GM10248 (cell line): ENCODE data around the gene FAU.

Source experiments
- CTCF ChIA-PET: fragments of 300-600 bp; sonication (Branson Sonifier 250); formaldehyde crosslinking; extraction: SDS; loops from one replicate; lab custom pipeline; 2021; ENCODE audit warnings: antibody characterized with exemption; lab: Yijun Ruan, JAX
- POLR2A ChIA-PET: fragments of 350-650 bp; sonication (Branson Sonifier 250); formaldehyde crosslinking; extraction: SDS; loops from one replicate; lab custom pipeline; 2020; ENCODE audit warnings: antibody characterized with exemption; lab: Yijun Ruan, JAX
- DNase-seq: peaks from one replicate; pipeline ENCODE4 v3.0.0; 2012; ENCODE audit errors: extremely low spot score
- TF ChIP-seq, protein P1 (sequence below): IDR thresholded peaks from 2 replicates; pipeline ENCODE4 v1.5.1; 2012; ENCODE audit warnings: mild to moderate bottlenecking, low read depth; ENCODE audit errors: extremely low read depth, missing control alignments, control extremely low read depth

The FAU gene

DNA sequence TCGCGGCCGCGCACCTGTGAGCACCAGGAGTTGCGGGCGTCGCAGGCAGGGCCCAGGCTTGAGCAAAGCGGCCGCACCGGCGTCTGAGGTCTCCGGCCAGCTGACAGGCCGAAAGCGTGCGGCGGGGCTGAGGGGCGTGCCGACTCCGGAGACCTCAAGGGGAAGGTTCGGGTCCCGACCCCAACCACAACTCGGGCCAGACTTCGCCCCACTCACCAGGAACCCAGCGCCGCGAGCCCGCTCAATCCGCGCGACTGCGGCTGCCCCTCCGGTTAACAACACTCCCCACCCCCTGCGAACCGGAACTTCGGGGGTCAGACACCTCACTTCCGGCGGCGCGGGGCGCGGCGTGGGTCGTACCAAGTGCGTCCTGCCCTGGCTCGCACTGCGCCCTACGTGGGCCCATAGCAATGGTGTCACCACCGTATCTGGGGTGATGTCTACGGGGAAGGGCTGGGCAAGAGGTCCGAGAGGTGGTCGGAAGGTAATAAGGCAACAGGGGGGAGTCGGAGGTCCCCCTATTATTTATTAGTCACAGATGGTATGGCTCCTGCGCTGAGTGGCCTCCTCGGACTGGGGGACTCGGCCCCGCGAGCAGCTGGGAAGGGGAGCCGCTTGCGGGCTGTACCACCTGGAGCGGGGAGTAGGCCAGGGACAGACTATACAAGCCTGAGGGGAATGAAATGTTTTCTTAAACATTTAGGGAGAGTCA, 12.5 kb upstream of the FAU start, which contains the start of gene SYVN1:
TSS of gene SYVN1 (minus strand) at position 280 of the 712 bp plus-strand sequence. CDS start 918 bp downstream, outside the sequence.
- ChIA-PET POLR2A (interaction anchor here (0.6 to 2.9 kb wide), 5 partner anchors 8 to 275 kb away, joined by 3 to 10 read pairs (median 3); partner anchors contain the start of genes FAU and MRPL49), CTCF (interaction anchor here (1.0 to 4.6 kb wide), 12 partner anchors 9 to 195 kb away, joined by 3 to 22 read pairs (median 5); partner anchors contain the start of genes CAPN1, FAU, MRPL49 and TM7SF2)
- TF ChIP-seq, protein P1, sequence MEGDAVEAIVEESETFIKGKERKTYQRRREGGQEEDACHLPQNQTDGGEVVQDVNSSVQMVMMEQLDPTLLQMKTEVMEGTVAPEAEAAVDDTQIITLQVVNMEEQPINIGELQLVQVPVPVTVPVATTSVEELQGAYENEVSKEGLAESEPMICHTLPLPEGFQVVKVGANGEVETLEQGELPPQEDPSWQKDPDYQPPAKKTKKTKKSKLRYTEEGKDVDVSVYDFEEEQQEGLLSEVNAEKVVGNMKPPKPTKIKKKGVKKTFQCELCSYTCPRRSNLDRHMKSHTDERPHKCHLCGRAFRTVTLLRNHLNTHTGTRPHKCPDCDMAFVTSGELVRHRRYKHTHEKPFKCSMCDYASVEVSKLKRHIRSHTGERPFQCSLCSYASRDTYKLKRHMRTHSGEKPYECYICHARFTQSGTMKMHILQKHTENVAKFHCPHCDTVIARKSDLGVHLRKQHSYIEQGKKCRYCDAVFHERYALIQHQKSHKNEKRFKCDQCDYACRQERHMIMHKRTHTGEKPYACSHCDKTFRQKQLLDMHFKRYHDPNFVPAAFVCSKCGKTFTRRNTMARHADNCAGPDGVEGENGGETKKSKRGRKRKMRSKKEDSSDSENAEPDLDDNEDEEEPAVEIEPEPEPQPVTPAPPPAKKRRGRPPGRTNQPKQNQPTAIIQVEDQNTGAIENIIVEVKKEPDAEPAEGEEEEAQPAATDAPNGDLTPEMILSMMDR, result no peak
- DNase-seq, result peak; percentile 92

DNA sequence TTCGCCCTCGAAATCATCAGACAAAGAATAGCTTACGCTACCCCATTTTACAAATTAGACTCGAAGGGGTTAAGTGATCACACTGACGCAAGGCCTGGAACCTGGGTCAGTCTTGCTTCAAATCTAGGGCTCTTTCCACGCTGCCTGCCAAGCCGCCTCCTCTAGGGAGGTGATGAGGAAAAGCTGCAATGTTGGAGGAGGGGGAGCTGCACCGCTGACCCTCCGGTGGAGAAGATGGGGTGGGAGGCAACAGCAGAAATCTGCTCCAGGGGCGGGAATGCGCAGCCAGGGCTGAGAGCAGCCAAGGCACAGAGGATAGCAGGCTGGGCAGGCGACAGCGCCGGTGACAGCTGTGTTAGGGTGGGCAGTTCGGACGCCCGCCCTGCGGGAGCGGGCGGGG, 11.8 kb upstream of the FAU start:
- ChIA-PET CTCF (interaction anchor here (1.7 to 4.6 kb wide), 4 partner anchors 12 to 23 kb away, joined by 4 to 22 read pairs (median 13); partner anchors contain the start of genes FAU, MRPL49, TM7SF2 and ZNHIT2), POLR2A (interaction anchor here (2.9 kb wide), 1 partner anchor 11 kb away, joined by 10 read pairs; the partner anchor contains the start of genes FAU and MRPL49)
- TF ChIP-seq, protein P1, result no peak
- no peak for DNase-seq

DNA sequence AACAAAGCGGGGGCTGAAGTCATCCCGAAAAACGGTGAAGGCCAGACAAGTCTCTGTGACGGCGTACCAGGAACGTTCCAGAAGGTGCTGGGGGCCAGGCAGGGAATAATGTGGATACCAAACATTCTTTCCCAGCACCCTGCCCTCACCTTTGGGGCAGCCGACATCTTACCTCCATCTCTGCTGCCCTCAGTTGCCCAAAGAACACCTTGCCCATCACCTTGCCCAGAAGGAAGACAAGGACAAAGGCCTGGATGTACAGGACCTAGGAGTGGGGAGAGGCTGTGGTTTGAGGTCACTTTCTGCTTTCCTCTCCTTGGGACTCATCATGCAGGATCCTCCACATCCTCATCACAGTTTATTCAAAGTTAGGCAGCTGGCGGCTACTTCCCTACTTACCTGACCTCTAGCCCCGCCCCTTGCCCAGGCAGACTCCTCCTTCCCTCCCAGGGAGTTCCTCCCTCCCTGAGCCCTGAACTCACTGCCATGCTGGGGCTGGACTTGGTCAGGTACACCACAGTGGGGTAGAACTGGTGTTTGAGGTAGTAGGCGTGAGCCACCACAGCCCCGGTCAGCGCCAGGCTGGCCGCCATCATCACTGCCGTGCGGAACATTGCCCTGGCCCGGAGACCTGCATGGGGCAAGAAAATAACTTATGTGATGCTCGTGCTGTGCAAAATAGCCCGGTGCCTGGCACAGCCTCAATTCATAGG, 11.2 kb upstream of the FAU start:
- TF ChIP-seq, protein P1, result no peak
- DNase-seq, result peak; percentile 71
- CTCF ChIA-PET, result interaction anchor here (1.7 to 4.6 kb wide), 3 partner anchors 11 to 23 kb away, joined by 4 to 22 read pairs (median 17); partner anchors contain the start of genes FAU, MRPL49 and TM7SF2
- POLR2A ChIA-PET, result interaction anchor here (2.9 kb wide), 1 partner anchor 11 kb away, joined by 10 read pairs; the partner anchor contains the start of genes FAU and MRPL49

DNA sequence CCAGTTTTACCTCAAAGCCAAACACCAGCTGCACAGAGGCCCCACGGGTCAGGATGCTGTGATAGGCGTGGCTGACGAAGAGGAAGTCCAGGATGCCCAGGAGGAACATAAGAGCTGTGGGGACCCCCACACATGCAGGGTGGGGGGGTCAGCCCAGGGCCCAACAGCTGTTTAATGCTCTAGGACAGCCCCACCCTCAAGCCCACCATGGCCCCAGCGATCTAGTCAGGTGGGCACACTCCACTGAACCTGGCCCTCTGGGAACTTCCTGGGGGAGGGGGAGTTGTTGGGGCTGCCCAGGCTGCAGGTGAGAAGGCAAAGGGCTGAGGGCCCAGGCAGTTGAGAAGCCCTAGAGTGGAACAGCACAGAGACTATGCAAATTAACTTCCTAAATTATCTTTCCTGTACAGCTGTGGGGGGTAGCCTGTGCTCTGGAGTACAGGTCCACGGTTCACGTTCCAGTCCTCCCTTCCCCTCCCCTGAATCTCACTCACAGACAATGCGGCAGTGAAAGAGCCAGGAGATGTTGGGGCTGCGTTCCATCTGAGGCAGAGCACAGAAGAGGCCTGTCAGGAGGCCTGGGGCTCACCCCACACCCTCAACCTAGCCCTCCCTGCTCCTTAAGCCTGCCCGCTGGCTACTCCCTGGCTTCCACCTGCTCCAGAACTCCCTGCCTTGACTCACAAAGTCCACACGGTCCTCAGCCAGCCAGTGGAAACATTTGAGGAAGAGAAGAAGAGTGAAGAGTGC, 10.5 kb upstream of the FAU start:
- ChIA-PET POLR2A (interaction anchor here (0.8 to 2.9 kb wide), 3 partner anchors 10 to 15 kb away, joined by 3 to 10 read pairs (median 6); partner anchors contain the start of genes FAU, MRPL49 and ZNHIT2), CTCF (interaction anchor here (1.2 to 5.1 kb wide), 5 partner anchors 10 to 120 kb away, joined by 4 to 24 read pairs (median 13); partner anchors contain the start of genes CAPN1, FAU, MRPL49 and TM7SF2)
- TF ChIP-seq, protein P1, result no peak
- peak; percentile 68 for DNase-seq

DNA sequence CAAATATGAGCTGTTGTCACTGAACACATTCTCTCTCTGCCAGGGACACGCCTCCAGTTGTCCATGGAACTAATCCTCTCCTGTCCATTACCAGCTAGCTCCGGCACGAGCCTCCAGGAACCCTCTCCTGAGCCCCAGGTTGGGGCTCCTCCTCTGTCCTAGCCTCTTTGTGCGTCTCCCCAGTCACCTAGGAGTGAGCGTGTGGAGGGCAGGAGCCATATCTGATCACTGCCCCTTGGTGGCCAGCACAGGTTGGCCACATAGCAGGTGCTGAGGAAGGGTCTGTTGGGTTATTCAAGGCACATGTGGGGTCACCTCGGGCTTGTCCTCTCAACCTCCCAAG, 9.9 kb upstream of the FAU start:
- TF ChIP-seq, protein P1, result no peak
- POLR2A ChIA-PET, result interaction anchor here (0.8 to 0.9 kb wide), 2 partner anchors 10 to 15 kb away, joined by 3 to 6 read pairs; partner anchors contain the start of genes FAU, MRPL49 and ZNHIT2
- DNase-seq, result no peak
- CTCF ChIA-PET, result interaction anchor here (1.2 to 5.1 kb wide), 5 partner anchors 10 to 119 kb away, joined by 4 to 24 read pairs (median 13); partner anchors contain the start of genes CAPN1, FAU, MRPL49 and TM7SF2
